ENCODE measurements around the gene RUFY3.

The RUFY3 gene

GRCh38 chr4:70841211-70841610, 119.4 kb downstream of the RUFY3 start:
- FAIRE-seq = no peak

GRCh38 chr4:70841951-70842350, 120.2 kb downstream of the RUFY3 start:
- no peak for DNase-seq (ENCODE audit: insufficient read length, low spot score)
- no peak for FAIRE-seq
- TF ChIP-seq CTCF (IDR thresholded peaks at IDR 0.05; ENCODE audit: insufficient read depth, missing control alignments) = no peak

More at GRCh38 chr4:70841211-70841610, 119.4 kb downstream of the RUFY3 start:
- TF ChIP-seq CTCF (IDR thresholded peaks at IDR 0.05; ENCODE audit: insufficient read depth, missing control alignments) = no peak
- no peak for DNase-seq (ENCODE audit: insufficient read length, low spot score)

- FAIRE-seq (no peak), DNase-seq (ENCODE audit: insufficient read length, low spot score) (no peak)
- TF ChIP-seq CTCF (IDR thresholded peaks at IDR 0.05; ENCODE audit: insufficient read depth, missing control alignments) = no peak
Observed at GRCh38 chr4:70842761-70843435, 121.1 kb downstream of the RUFY3 start.

GRCh38 chr4:70844180-70844579, 122.4 kb downstream of the RUFY3 start:
- no peak for DNase-seq (ENCODE audit: insufficient read length, low spot score)
- no peak for FAIRE-seq
- no peak for TF ChIP-seq CTCF (IDR thresholded peaks at IDR 0.05; ENCODE audit: insufficient read depth, missing control alignments)

GRCh38 chr4:70849291-70849690, 127.5 kb downstream of the RUFY3 start:
- no peak for TF ChIP-seq CTCF (IDR thresholded peaks at IDR 0.05; ENCODE audit: insufficient read depth, missing control alignments)
- FAIRE-seq (no peak), DNase-seq (ENCODE audit: insufficient read length, low spot score) (no peak)

GRCh38 chr4:70855464-70855863, 133.7 kb downstream of the RUFY3 start:
- DNase-seq (ENCODE audit: insufficient read length, low spot score) (no peak), FAIRE-seq (no peak)
- TF ChIP-seq CTCF (IDR thresholded peaks at IDR 0.05; ENCODE audit: insufficient read depth, missing control alignments) = no peak

All from D721Med (cell line).